Spleen (tissue), 11 donors: ENCODE measurements around the gene CYRIA. TPM values are rescaled to one million over a fixed set of nuclear protein-coding genes. Genes with fewer than 3 reads are reported as not detected.

Experiments
- DNase-seq: peaks from one replicate; pipeline ENCODE4 v3.0.0-alpha.2; 2020
- H3K27ac ChIP-seq, 8 donors: fragments of 200-600 bp; sonication (generic) in 7 of 8; 1 replicate in 4 of 8; 2 replicates in 4 of 8; pipeline versions ENCODE4 v1.5.0 to v1.8.0; 2016 to 2021; ENCODE audit warnings: inconsistent platforms in 4 of 8, mild to moderate bottlenecking in 4 of 8, moderate library complexity in 1 of 8
- H3K27me3 ChIP-seq, 7 donors: fragments of 200-600 bp; sonication (generic) in 6 of 7; replicated peaks in 1 of 7; 1 replicate in 4 of 7; 2 replicates in 3 of 7; pipeline versions ENCODE4 v1.5.0 to v1.8.0; 2016 to 2021; ENCODE audit warnings: inconsistent platforms in 3 of 7, mild to moderate bottlenecking in 1 of 7
- H3K36me3 ChIP-seq, 6 donors: fragments of 200-600 bp; sonication (generic) in 5 of 6; 1 replicate in 4 of 6; 2 replicates in 2 of 6; pipeline versions ENCODE4 v1.5.0 to v1.8.0; 2016 to 2021; ENCODE audit warnings: inconsistent platforms in 2 of 6
- H3K4me1 ChIP-seq, 6 donors: fragments of 200-600 bp; sonication (generic) in 5 of 6; 1 replicate in 3 of 6; 2 replicates in 3 of 6; pipeline versions ENCODE4 v1.5.0 to v1.8.0; 2016 to 2021; ENCODE audit warnings: inconsistent platforms in 3 of 6
- H3K4me3 ChIP-seq, 8 donors: fragments of 200-600 bp; sonication (generic) in 7 of 8; 1 replicate in 4 of 8; 2 replicates in 4 of 8; pipeline versions ENCODE4 v1.5.0 to v1.8.0; 2016 to 2021; ENCODE audit warnings: inconsistent platforms in 4 of 8, mild to moderate bottlenecking in 4 of 8, moderate library complexity in 2 of 8
- H3K9me3 ChIP-seq, 8 donors: fragments of 200-600 bp; sonication (generic) in 7 of 8; 1 replicate in 4 of 8; 2 replicates in 4 of 8; pipeline versions ENCODE4 v1.5.0 to v1.8.0; 2016 to 2021; ENCODE audit warnings: inconsistent platforms in 4 of 8
- CTCF ChIP-seq, 11 experiments: fragments of 200-600 bp in 7 of 11; fragments of 450-650 bp in 4 of 11; sonication (generic) in 4 of 11; IDR thresholded peaks in 8 of 11; conservative IDR thresholded peaks in 3 of 11; 1 replicate in 7 of 11; 2 replicates in 4 of 11; pipeline versions ENCODE4 v1.4.0 to v1.8.0; 2016 to 2021; ENCODE audit warnings: antibody characterized with exemption in 11 of 11, inconsistent platforms in 4 of 11, mild to moderate bottlenecking in 1 of 11
- POLR2A ChIP-seq, 3 donors: fragments of 450-650 bp; IDR thresholded peaks; one replicate each; pipeline ENCODE4 v1.5.1; 2017; ENCODE audit warnings: antibody characterized with exemption in 3 of 3, mild to moderate bottlenecking in 1 of 3
- POLR2AphosphoS5 ChIP-seq, 3 donors: sonication (generic); formaldehyde crosslinking; IDR thresholded peaks; one replicate each; pipeline ENCODE4 v1.5.1; 2017; ENCODE audit warnings: antibody characterized with exemption in 3 of 3
- WGBS, 5 donors: extraction: QIAGEN DNeasy Blood & Tissue Kit in 3 of 5; methylation state at CpG; one replicate each; pipeline versions ENCODE4 v1.1.5 to v1.1.7; 2013 to 2018; 5-methylcytosine and 5-hydroxymethylcytosine counted together
- intact Hi-C: fragments of 100-400 bp; cut with DNase I; formaldehyde crosslinking; loops from one replicate; pipeline ENCODE4 v1.15.0; 2023; ENCODE audit warnings: low total_unique reads
- polyA plus RNA-seq, 3 donors: library from polyadenylated mRNA; stranded (reverse); fragments of 200-250 nt; gene quantifications; one replicate each; pipeline ENCODE4 v1.2.1, GENCODE V29; 2013
- total RNA-seq, 7 donors: library from RNA; depleted of rRNA in 3 of 7; stranded (reverse); fragments of >200 nt in 3 of 7; fragmentation: NEBNext Ultra II Directional in 4 of 7; extraction: Animal tissue kit (Norgen Biotek cat#: 25700) in 4 of 7; gene quantifications; one replicate each; pipeline versions ENCODE4 v1.1.0 to v1.2.1, GENCODE V29; 2016 to 2021
- donor health status: healthy with polysubstance abuse.
- donor health status: DM: no; HTN: no; CAD: no; lungs with moderate emphysema.
- donor health status: DM: no; HTN: no; CAD: no.
- donor health status: Bipolar disorder and iron deficiency.
- donor health status: healthy.
- donor health status: DM: no; HTN: no; CAD: no.
- donor health status: DM: yes; HTN: yes; CAD: no.

Gene CYRIA
- total and polyA plus RNA-seq, 10 donors: 11.1 to 87.9 (median 65.7) TPM

GRCh38 chr2:16707014-16707623 is 41.5 kb upstream of the CYRIA start:
- H3K27me3 ChIP-seq: no peaks in the 10 kb centered on the region
- TF ChIP-seq CTCF (IDR thresholded peaks at IDR 0.05 in 8 of 11, conservative IDR thresholded peaks at IDR 0.05 in 3 of 11) (no peak), POLR2AphosphoS5 (IDR thresholded peaks at IDR 0.05) (no peak), POLR2A (IDR thresholded peaks at IDR 0.05) (no peak)
- intact Hi-C loops: no loop called here
- no peak for DNase-seq
- peaks cover 0 to 8% (median 2%) of the 10 kb centered on the region in 6 donors for H3K4me1 ChIP-seq
- H3K4me3 ChIP-seq: no peak overlapping the region
- 68 to 82% (median 78%) methylated on average over 5 of the region's 5 CpGs for WGBS, 5 donors
- no peak overlapping the region for H3K27ac ChIP-seq
- no peaks in the 10 kb centered on the region for H3K36me3 ChIP-seq
- H3K9me3 ChIP-seq: peaks cover 0 to 5% (median 0%) of the 10 kb centered on the region in 8 donors

GRCh38 chr2:16700551-16701259 is 35.1 kb upstream of the CYRIA start:
- WGBS, 5 donors: 66 to 81% (median 72%) methylated on average over 11 of the region's 11 CpGs
- H3K27me3 ChIP-seq: no peaks in the 10 kb centered on the region
- DNase-seq: no peak
- intact Hi-C loops: no loop called here
- no peak overlapping the region for H3K4me3 ChIP-seq
- no peaks in the 10 kb centered on the region for H3K36me3 ChIP-seq
- TF ChIP-seq POLR2AphosphoS5 (IDR thresholded peaks at IDR 0.05) (no peak), CTCF (IDR thresholded peaks at IDR 0.05 in 8 of 11, conservative IDR thresholded peaks at IDR 0.05 in 3 of 11) (no peak), POLR2A (IDR thresholded peaks at IDR 0.05) (no peak)
- H3K4me1 ChIP-seq: no peaks in the 10 kb centered on the region
- H3K9me3 ChIP-seq: peaks cover 0 to 13% (median 6%) of the 10 kb centered on the region in 8 donors
- H3K27ac ChIP-seq: no peak overlapping the region

GRCh38 chr2:16693854-16694253 is 28.2 kb upstream of the CYRIA start:
- H3K4me3 ChIP-seq: no peak overlapping the region
- no peak for DNase-seq
- no peaks in the 10 kb centered on the region for H3K36me3 ChIP-seq
- no peak overlapping the region for H3K27ac ChIP-seq
- WGBS, 5 donors: 84 to 87% (median 86%) methylated on average over 4 of the region's 4 CpGs
- H3K9me3 ChIP-seq: peaks cover 0 to 9% (median 3%) of the 10 kb centered on the region in 8 donors
- TF ChIP-seq CTCF (IDR thresholded peaks at IDR 0.05 in 8 of 11, conservative IDR thresholded peaks at IDR 0.05 in 3 of 11): no peak
- TF ChIP-seq POLR2A (IDR thresholded peaks at IDR 0.05): no peak
- TF ChIP-seq POLR2AphosphoS5 (IDR thresholded peaks at IDR 0.05): no peak
- no peaks in the 10 kb centered on the region for H3K27me3 ChIP-seq
- no peaks in the 10 kb centered on the region for H3K4me1 ChIP-seq
- intact Hi-C loops: no loop called here

- H3K4me3 ChIP-seq: no peak overlapping the region
- no peak for DNase-seq
- WGBS, 5 donors: 89 to 96% (median 94%) methylated on average over 7 of the region's 7 CpGs
- H3K27ac ChIP-seq: no peak overlapping the region
- intact Hi-C loops: no loop called here
- no peaks in the 10 kb centered on the region for H3K36me3 ChIP-seq
- H3K4me1 ChIP-seq: peaks cover 0 to 13% (median 2%) of the 10 kb centered on the region in 6 donors
- H3K27me3 ChIP-seq: no peaks in the 10 kb centered on the region
- TF ChIP-seq POLR2A (IDR thresholded peaks at IDR 0.05): no peak
- TF ChIP-seq POLR2AphosphoS5 (IDR thresholded peaks at IDR 0.05): no peak
- TF ChIP-seq CTCF (IDR thresholded peaks at IDR 0.05 in 8 of 11, conservative IDR thresholded peaks at IDR 0.05 in 3 of 11): no peak
- H3K9me3 ChIP-seq: no peaks in the 10 kb centered on the region
These were observed 25.6 kb upstream of the CYRIA start for GRCh38 chr2:16691261-16691660.
